GM18873 (cell line): Measurements from ENCODE around the gene SOHLH2.

Experiments used
- ATAC-seq: cut with Tn5 transposase; IDR thresholded peaks from one replicate; pipeline ENCODE4 v1.9.1; 2021; ENCODE audit warnings: mild to moderate bottlenecking, moderate library complexity, moderate number of reproducible peaks; ENCODE audit not compliant: unreplicated experiment, low FRiP score

SOHLH2 gene

GRCh38 chr13:36134632-36135031 lies 79.7 kb downstream of the SOHLH2 start:
- no peak for ATAC-seq

DNA sequence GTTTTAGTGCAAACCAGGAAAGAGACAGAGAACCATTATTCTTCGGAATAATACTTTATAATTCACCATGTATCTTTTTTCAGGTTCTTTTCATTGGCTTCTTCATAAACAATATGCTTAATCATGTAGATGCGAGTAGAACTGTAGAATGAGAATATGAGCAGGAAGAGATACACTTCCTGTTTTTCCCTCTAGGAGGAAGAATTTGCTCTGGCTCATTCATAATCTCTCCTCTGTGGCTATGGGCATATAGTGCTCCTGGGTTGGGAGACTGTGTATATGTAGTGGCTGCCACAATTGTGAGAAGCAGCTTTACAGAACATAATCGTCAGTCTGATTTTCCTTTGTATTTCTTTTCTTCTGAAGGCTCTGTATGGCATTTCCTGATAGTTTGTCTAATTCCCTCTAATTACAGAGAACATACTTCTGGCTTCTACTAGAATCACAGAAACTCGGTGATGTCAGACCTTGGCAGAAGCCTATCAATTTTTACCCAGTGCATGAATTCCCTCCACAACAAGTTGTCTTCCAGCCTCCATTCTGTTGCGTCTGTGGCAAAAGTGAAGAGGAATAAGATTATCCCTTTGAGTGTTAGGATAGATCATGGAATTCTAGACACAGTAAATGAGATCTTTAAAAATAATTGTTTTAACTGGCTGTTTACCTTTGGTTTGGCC lies 80.3 kb downstream of the SOHLH2 start:
- ATAC-seq, result no peak

DNA sequence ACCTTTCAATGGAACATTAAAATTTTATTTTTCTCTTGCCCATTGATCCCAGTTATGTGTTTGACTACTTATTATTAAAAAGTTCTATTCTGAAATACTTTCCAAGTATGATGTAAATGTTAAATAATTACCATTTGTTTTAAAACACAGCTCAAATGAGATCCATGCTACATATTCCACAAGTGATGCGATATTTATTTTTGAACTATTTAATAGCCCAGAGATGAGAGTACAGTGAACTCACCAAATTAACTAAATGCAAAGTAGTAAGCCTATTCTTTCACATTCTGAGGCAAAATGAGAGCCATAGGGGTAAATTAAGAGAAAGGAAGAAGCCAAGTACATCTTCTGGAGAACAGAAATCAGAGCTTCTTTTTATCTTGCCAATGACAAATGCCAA lies 82.0 kb downstream of the SOHLH2 start:
- ATAC-seq, result no peak

- ATAC-seq, result no peak
Observed at GRCh38 chr13:36131931-36132297, 82.4 kb downstream of the SOHLH2 start.

- no peak for ATAC-seq
Observed at GRCh38 chr13:36131222-36131930, 83.0 kb downstream of the SOHLH2 start, which contains the start of gene DCLK1. TSS of gene DCLK1 (minus strand) at chr13:36131382.

DNA sequence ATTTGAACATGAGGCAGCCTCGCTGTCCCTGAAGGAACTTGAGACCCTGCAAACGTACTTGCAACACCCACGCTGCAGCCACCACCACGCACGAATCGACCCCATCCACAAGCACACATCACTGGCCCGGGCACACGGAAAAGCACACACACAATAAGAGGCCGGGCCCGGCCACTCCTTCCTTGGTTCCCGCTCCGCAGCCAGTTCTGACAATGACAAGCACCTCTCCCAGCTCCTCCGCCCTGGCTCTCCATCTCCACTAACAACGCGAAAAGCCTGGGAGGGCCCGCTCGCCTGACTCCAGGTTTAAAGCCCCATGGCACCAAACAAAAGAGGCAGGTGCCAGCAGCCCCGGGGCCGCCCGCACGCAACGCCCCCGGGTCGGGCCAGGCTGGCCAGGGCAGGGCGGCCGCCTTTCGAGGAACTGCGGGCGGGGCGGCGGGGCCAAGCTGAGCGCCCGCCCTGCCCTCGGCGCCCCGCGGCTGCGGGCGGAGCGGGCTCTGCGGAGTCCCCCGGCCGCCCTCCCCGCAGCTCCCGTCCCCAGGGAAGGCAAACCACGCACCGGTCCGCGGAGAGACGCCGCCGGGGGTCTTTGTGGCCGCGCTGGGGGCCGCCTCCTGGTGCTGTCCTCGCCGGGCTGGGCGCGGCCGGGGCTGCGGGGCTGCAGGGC lies 83.7 kb downstream of the SOHLH2 start:
- no peak for ATAC-seq

- no peak for ATAC-seq
Observed at GRCh38 chr13:36130193-36130551, 84.2 kb downstream of the SOHLH2 start.

GRCh38 chr13:36129539-36129938 lies 84.8 kb downstream of the SOHLH2 start:
- ATAC-seq, result no peak

- ATAC-seq, result no peak
Observed at GRCh38 chr13:36126491-36126890, 87.9 kb downstream of the SOHLH2 start.

GRCh38 chr13:36125841-36126240 lies 88.5 kb downstream of the SOHLH2 start:
- no peak for ATAC-seq

DNA sequence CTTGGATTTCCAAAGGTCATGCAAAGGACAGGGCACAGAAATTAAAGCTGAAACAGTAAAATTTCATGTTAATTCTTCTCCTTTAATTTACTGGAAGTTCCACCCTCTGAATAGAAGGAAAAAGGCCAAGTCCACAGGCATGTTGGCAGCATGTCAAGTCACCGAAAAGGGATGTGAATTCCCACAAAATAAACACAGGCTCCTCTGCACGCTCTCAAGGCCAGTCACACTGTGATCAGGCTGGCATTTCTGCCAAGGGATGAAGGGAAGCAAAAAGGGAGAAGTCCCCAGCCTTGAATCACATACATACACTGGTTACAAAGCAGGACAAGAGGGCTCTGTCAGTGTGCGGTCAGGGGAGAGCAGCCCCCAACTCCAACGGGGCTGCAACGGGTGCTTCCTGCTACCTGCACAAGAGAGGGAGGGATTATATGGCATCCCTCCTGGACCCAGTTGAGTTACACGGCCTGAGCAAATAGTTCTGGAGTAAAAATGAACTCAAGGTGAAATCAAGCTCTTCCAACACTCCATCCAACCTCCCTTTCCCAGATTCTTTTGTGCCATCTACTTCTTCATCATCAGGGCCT lies 90.0 kb downstream of the SOHLH2 start:
- ATAC-seq, result no peak
